SK-N-SH (cell line): ENCODE measurements around the gene TRMT61B. TPM values are rescaled to one million over a fixed set of nuclear protein-coding genes. Genes with fewer than 3 reads are reported as not detected.

ENCODE experiments used
- CTCF ChIA-PET: fragments of 300-600, 350-600 bp; formaldehyde crosslinking; extraction: SDS; loops from one replicate; lab custom pipeline; 2021; lab: Yijun Ruan, JAX
- POLR2A ChIA-PET: fragments of 350-600 bp; sonication (Branson Sonifier 250); formaldehyde crosslinking; extraction: SDS; loops from one replicate; lab custom pipeline; 2020; ENCODE audit warnings: antibody characterized with exemption, inconsistent platforms; lab: Yijun Ruan, JAX
- DNase-seq: peaks from one replicate; pipeline ENCODE4 v3.0.0; 2012
- H2AFZ ChIP-seq: fragments of 200-600 bp; sonication (generic); 2 replicates; pipeline ENCODE4 v1.8.1; 2016; ENCODE audit warnings: antibody characterized with exemption, mild to moderate bottlenecking, low read depth
- H3F3A ChIP-seq: fragments of 200-600 bp; sonication (generic); replicated peaks from 2 replicates; pipeline ENCODE3; 2016; ENCODE audit warnings: antibody characterized with exemption, mild to moderate bottlenecking; ENCODE audit not compliant: insufficient read depth
- H3K27ac ChIP-seq, 2 experiments: fragments of 200-500 bp in 1 of 2; fragments of 200-600 bp in 1 of 2; sonication (Bioruptor generic) in 1 of 2; sonication (generic), shearing (Covaris generic) in 1 of 2; 2 replicates each; pipeline versions ENCODE4 v1.5.1 to v1.6.1; 2014 to 2016; ENCODE audit warnings: low read depth in 2 of 2, inconsistent platforms in 1 of 2, low read length in 1 of 2, mild to moderate bottlenecking in 1 of 2, mixed read lengths in 1 of 2
- H3K27me3 ChIP-seq: fragments of 200-600 bp; sonication (generic), shearing (Covaris generic); 2 replicates; pipeline ENCODE4 v1.6.1; 2016; ENCODE audit warnings: mixed run types; ENCODE audit not compliant: insufficient read depth
- H3K36me3 ChIP-seq, 2 experiments: fragments of 200-500 bp in 1 of 2; fragments of 200-600 bp in 1 of 2; sonication (Bioruptor generic) in 1 of 2; sonication (generic) in 1 of 2; replicated peaks in 1 of 2; 2 replicates each; pipeline versions ENCODE3 to v1.5.1; 2014 to 2016; ENCODE audit warnings: low read length in 1 of 2, mild to moderate bottlenecking in 1 of 2; ENCODE audit not compliant: insufficient read depth in 2 of 2, control insufficient read depth in 1 of 2
- H3K4me1 ChIP-seq, 2 experiments: fragments of 200-500 bp in 1 of 2; fragments of 200-600 bp in 1 of 2; sonication (Bioruptor generic) in 1 of 2; sonication (generic), shearing (Covaris generic) in 1 of 2; 2 replicates each; pipeline versions ENCODE4 v1.5.1 to v1.6.1; 2014 to 2016; ENCODE audit warnings: low read depth in 1 of 2, low read length in 1 of 2, mixed run types in 1 of 2; ENCODE audit not compliant: insufficient read depth in 2 of 2, control insufficient read depth in 1 of 2
- H3K4me2 ChIP-seq: fragments of 200-600 bp; sonication (generic), shearing (Covaris generic); 2 replicates; pipeline ENCODE4 v1.6.1; 2017; ENCODE audit warnings: mixed run types
- H3K4me3 ChIP-seq, 2 experiments: fragments of 200-500 bp in 1 of 2; fragments of 200-600 bp in 1 of 2; sonication (Bioruptor generic) in 1 of 2; sonication (generic), shearing (Covaris generic) in 1 of 2; 2 replicates each; pipeline versions ENCODE4 v1.5.1 to v1.8.1; 2014 to 2016; ENCODE audit warnings: low read depth in 2 of 2, inconsistent platforms in 1 of 2, low read length in 1 of 2, mild to moderate bottlenecking in 1 of 2, mixed read lengths in 1 of 2, moderate library complexity in 1 of 2
- H3K79me2 ChIP-seq: fragments of 200-600 bp; sonication (generic); 2 replicates; pipeline ENCODE4 v1.8.1; 2017; ENCODE audit warnings: mild to moderate bottlenecking; ENCODE audit not compliant: insufficient read depth
- H3K9ac ChIP-seq: fragments of 200-600 bp; sonication (generic); 2 replicates; pipeline ENCODE4 v1.6.1; 2017; ENCODE audit warnings: mixed run types
- H3K9me2 ChIP-seq: fragments of 200-600 bp; sonication (generic); 2 replicates; pipeline ENCODE4 v1.6.1; 2017; ENCODE audit warnings: mixed run types
- H3K9me3 ChIP-seq: fragments of 200-600 bp; sonication (generic); 2 replicates; pipeline ENCODE4 v1.6.1; 2017; ENCODE audit warnings: mixed run types, mild to moderate bottlenecking, moderate library complexity
- H4K20me1 ChIP-seq: fragments of 200-600 bp; sonication (generic); 2 replicates; pipeline ENCODE4 v1.6.1; 2017; ENCODE audit warnings: mild to moderate bottlenecking, mixed run types; ENCODE audit not compliant: insufficient read depth
- CHD2 ChIP-seq: fragments of 150-350 bp; IDR thresholded peaks from 2 replicates; pipeline ENCODE4 v1.6.1; 2018; ENCODE audit warnings: low read length; ENCODE audit not compliant: partially characterized antibody
- ELF1 ChIP-seq: IDR thresholded peaks from 2 replicates; pipeline ENCODE4 v1.4.0; 2012
- FOSL2 ChIP-seq: IDR thresholded peaks from 2 replicates; pipeline ENCODE4 v1.4.0; 2012; ENCODE audit warnings: low read depth, mild to moderate bottlenecking, moderate library complexity, borderline replicate concordance
- GABPA ChIP-seq: IDR thresholded peaks from 2 replicates; pipeline ENCODE4 v1.4.0; 2012; ENCODE audit warnings: low read depth, mild to moderate bottlenecking
- IRF3 ChIP-seq: fragments of 150-350 bp; IDR thresholded peaks from 2 replicates; pipeline ENCODE4 v1.6.1; 2016; ENCODE audit warnings: mild to moderate bottlenecking, low read depth, low read length
- JUND ChIP-seq: IDR thresholded peaks from 2 replicates; pipeline ENCODE4 v1.4.0; 2012
- MEF2A ChIP-seq: IDR thresholded peaks from 2 replicates; pipeline ENCODE4 v1.4.0; 2012; ENCODE audit warnings: low read depth, borderline replicate concordance
- NFIC ChIP-seq: IDR thresholded peaks from 2 replicates; pipeline ENCODE4 v1.4.0; 2012; ENCODE audit warnings: borderline replicate concordance
- RCOR1 ChIP-seq: fragments of 150-350 bp; IDR thresholded peaks from 2 replicates; pipeline ENCODE4 v1.6.1; 2017; ENCODE audit warnings: antibody characterized with exemption, low read length
- RFX5 ChIP-seq: IDR thresholded peaks from 2 replicates; pipeline ENCODE4 v1.6.1; 2012; ENCODE audit warnings: mild to moderate bottlenecking, improper control_type of control experiment, low read length
- RXRA ChIP-seq: IDR thresholded peaks from 2 replicates; pipeline ENCODE4 v1.4.0; 2012; ENCODE audit warnings: low read depth, mild to moderate bottlenecking, borderline replicate concordance
- SIN3A ChIP-seq: IDR thresholded peaks from 2 replicates; pipeline ENCODE4 v1.6.1; 2012; ENCODE audit warnings: low read depth, mild to moderate bottlenecking, low read length, moderate library complexity, borderline replicate concordance
- TAF1 ChIP-seq: IDR thresholded peaks from 2 replicates; pipeline ENCODE4 v1.6.1; 2012; ENCODE audit warnings: low read depth, mild to moderate bottlenecking, low read length, moderate library complexity, borderline replicate concordance
- TCF12 ChIP-seq: IDR thresholded peaks from 2 replicates; pipeline ENCODE4 v1.4.0; 2012
- WGBS: methylation state at CpG from one replicate; pipeline ENCODE4 v1.1.6; 2017; ENCODE audit warnings: low lambda C conversion rate; 5-methylcytosine and 5-hydroxymethylcytosine counted together
- polyA plus RNA-seq, 3 experiments: library from polyadenylated mRNA; depleted of rRNA; stranded (reverse); fragments of >200 nt; gene quantifications; 2 replicates each; pipeline ENCODE4 v1.2.3, GENCODE V29; 2012
- TF ChIP-seq, protein P1 (sequence below): IDR thresholded peaks from 2 replicates; pipeline ENCODE4 v1.6.1; 2012; ENCODE audit warnings: mild to moderate bottlenecking, low read depth, low read length, moderate library complexity
- TF ChIP-seq, protein P2 (sequence below): IDR thresholded peaks from 2 replicates; pipeline ENCODE4; 2012

TRMT61B gene
- polyA plus RNA-seq, 1 of the 3 experiments (the other 2 are of a cell fraction) = 11.4 TPM

- Histone ChIP-seq H3K9me2 (no peaks in the 10 kb centered on the region), H4K20me1 (no peaks in the 10 kb centered on the region), H3K4me1 (no peaks in the 10 kb centered on the region), H3K27me3 (no peaks in the 10 kb centered on the region), H3K4me3 (no peak overlapping the region), H3K27ac (no peak overlapping the region), H3F3A (peaks cover 22% of the 10 kb centered on the region), H2AFZ (no peak overlapping the region), H3K36me3 (no peaks in the 10 kb centered on the region), H3K79me2 (no peaks in the 10 kb centered on the region), H3K9me3 (no peaks in the 10 kb centered on the region), H3K4me2 (no peak overlapping the region), H3K9ac (no peak overlapping the region)
- no peak for TF ChIP-seq IRF3
- no peak for TF ChIP-seq RXRA
- TF ChIP-seq, protein P1, sequence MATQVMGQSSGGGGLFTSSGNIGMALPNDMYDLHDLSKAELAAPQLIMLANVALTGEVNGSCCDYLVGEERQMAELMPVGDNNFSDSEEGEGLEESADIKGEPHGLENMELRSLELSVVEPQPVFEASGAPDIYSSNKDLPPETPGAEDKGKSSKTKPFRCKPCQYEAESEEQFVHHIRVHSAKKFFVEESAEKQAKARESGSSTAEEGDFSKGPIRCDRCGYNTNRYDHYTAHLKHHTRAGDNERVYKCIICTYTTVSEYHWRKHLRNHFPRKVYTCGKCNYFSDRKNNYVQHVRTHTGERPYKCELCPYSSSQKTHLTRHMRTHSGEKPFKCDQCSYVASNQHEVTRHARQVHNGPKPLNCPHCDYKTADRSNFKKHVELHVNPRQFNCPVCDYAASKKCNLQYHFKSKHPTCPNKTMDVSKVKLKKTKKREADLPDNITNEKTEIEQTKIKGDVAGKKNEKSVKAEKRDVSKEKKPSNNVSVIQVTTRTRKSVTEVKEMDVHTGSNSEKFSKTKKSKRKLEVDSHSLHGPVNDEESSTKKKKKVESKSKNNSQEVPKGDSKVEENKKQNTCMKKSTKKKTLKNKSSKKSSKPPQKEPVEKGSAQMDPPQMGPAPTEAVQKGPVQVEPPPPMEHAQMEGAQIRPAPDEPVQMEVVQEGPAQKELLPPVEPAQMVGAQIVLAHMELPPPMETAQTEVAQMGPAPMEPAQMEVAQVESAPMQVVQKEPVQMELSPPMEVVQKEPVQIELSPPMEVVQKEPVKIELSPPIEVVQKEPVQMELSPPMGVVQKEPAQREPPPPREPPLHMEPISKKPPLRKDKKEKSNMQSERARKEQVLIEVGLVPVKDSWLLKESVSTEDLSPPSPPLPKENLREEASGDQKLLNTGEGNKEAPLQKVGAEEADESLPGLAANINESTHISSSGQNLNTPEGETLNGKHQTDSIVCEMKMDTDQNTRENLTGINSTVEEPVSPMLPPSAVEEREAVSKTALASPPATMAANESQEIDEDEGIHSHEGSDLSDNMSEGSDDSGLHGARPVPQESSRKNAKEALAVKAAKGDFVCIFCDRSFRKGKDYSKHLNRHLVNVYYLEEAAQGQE = no peak
- TF ChIP-seq, protein P2, sequence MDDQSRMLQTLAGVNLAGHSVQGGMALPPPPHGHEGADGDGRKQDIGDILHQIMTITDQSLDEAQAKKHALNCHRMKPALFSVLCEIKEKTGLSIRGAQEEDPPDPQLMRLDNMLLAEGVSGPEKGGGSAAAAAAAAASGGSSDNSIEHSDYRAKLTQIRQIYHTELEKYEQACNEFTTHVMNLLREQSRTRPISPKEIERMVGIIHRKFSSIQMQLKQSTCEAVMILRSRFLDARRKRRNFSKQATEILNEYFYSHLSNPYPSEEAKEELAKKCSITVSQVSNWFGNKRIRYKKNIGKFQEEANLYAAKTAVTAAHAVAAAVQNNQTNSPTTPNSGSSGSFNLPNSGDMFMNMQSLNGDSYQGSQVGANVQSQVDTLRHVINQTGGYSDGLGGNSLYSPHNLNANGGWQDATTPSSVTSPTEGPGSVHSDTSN = no peak
- no peak for TF ChIP-seq TAF1
- no peak for TF ChIP-seq MEF2A
- no peak for TF ChIP-seq NFIC
- CTCF ChIA-PET = interaction anchor here (0.7 to 2.1 kb wide), 4 partner anchors 17 to 1383 kb away, joined by 3 to 9 read pairs (median 3); no protein-coding TSS in a partner anchor
- DNase-seq = no peak
- POLR2A ChIA-PET = no interaction called here
Measured at GRCh38 chr2:28824870-28825269, 45.2 kb downstream of the TRMT61B start.

DNA sequence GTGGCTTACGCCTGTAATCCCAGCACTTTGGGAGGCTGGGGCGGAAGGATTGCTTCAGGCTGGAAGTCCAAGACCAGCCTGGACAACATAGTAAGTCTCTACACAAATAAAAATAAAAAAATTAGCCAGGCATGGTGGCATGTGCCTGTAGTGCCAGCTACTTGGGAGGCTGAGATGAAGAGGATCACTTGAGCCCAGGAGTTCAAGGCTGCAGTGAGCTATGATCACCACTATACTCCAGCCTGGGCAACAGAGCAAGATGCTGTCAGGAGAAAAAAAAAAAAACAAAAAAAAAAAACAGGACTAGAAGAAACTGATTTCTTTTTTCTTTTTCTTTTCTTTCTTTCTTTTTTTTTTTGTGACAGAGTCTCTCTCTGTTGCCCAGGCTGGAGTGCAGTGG, 45.9 kb downstream of the TRMT61B start:
- H3K9me3 ChIP-seq = no peaks in the 10 kb centered on the region
- H3F3A ChIP-seq = peaks cover 22% of the 10 kb centered on the region
- H3K9me2 ChIP-seq = no peaks in the 10 kb centered on the region
- DNase-seq = no peak
- H3K79me2 ChIP-seq = no peaks in the 10 kb centered on the region
- 94% methylated on average over 2 of the region's 2 CpGs for WGBS
- H3K4me1 ChIP-seq = no peaks in the 10 kb centered on the region
- no peaks in the 10 kb centered on the region for H3K36me3 ChIP-seq
- H3K9ac ChIP-seq = no peak overlapping the region
- H2AFZ ChIP-seq = no peak overlapping the region
- H3K4me3 ChIP-seq = no peak overlapping the region
- H3K27me3 ChIP-seq = no peaks in the 10 kb centered on the region
- TF ChIP-seq NFIC = no peak
- TF ChIP-seq ELF1 = no peak
- no peak for TF ChIP-seq CHD2
- TF ChIP-seq MEF2A = no peak
- TF ChIP-seq JUND = no peak
- TF ChIP-seq TCF12 = no peak
- no peak for TF ChIP-seq SIN3A
- TF ChIP-seq RCOR1 = no peak
- no peak for TF ChIP-seq FOSL2
- no peak for TF ChIP-seq RFX5
- TF ChIP-seq, protein P2 = no peak
- TF ChIP-seq TAF1 = no peak
- TF ChIP-seq GABPA = no peak
- H4K20me1 ChIP-seq = no peaks in the 10 kb centered on the region
- H3K4me2 ChIP-seq = no peak overlapping the region
- CTCF ChIA-PET = no interaction called here
- POLR2A ChIA-PET = no interaction called here
- no peak overlapping the region for H3K27ac ChIP-seq
